CD1c-positive myeloid dendritic cell (primary cell): ENCODE measurements around the gene HDGFL1.

Experiments
- DNase-seq: peaks from one replicate; pipeline ENCODE4 v3.0.0-alpha.2; 2016; ENCODE audit errors: extremely low spot score

The HDGFL1 gene

DNA sequence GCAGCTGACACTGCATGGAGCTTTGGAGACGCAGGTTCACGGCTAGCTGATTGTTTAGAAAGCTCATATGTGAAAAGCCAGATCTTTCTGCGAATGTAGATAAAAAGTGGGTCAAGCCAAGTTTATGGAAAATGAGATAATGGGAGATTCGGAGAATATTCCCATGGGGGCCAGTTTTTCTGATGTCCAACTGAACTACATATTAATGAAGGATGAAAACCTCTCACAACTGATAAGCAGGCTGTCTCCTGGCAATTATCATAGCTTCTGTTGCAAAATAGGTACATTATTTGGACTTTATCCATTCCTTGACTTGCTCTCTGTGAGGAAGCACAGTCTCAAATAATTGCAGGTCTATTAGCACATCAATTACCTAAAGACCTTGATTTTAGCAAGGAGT is 21.1 kb downstream of the HDGFL1 start:
- DNase-seq: no peak

DNA sequence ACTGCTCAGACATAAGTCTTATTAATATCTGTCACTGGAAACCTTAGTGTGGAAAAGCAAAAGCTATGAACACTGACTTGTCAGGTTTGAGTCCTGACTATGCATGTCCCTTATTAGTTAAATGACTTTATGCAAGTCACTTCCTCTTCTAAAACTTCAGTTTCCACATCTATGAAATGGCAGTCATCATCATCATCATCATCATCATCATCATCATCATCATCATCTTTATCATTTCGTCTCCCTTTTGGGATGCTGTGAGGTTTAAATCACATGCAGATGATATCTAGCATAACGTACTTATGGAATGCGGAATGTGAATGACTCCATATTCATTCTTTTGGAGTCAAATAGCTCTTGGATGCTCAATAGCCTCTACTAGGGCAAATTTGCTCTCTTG is 24.5 kb downstream of the HDGFL1 start:
- no peak for DNase-seq

DNA sequence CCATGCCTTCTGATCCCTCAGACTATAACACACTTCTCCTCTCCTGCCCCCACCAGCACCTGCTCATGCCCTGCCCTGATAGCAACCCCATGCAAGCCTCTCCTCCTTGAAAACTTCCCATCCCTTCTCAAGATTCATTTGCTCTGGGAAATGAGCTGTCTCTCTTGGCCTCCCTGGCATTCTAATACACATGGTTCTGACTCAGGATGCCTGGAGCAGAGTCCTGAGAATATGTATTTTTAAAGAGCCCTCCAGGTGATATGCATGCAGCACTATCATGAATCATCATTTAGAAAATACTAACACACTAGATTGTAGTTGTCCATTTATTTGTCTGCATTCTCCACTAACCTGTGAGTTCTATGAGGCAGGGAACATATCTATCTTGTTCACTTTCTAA is 26.6 kb downstream of the HDGFL1 start:
- DNase-seq: no peak

DNA sequence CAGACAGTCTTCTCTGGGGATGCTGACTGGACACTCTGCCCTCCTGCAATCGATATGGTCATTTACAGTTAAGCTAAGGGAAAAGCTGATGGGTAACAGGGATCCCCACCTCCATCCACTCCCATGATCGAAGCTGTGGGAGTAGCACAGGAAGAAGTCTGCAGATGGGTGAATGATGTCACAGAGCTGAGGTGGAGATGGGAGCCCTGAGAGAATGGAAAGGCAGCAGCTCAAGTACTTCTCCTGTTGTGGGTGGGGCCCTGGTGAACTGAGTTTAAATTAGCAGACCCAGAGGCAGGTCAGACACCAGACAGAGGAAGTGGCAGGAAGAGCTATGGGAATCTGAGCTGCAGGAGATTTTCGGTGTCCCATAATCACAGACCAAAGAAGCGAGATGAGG is 29.0 kb downstream of the HDGFL1 start:
- no peak for DNase-seq

DNA sequence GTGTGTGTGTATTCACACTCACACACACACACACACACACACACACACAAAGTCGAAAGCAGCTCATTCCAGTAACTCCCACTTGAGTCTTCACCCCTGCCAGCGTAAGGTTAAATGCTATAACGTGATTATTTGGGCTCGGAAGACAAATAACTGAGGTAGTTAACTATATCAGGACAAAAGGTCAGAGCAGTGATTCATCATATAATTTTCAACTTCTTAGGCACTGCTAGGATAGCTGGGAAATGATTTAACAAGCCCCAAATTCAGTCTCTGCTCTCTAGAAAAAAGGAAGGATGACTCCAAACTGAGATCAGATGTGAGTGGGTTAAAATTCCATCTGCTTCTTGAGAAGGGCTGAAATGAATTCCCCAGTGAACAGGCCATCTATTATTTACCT is 30.7 kb downstream of the HDGFL1 start:
- no peak for DNase-seq

DNA sequence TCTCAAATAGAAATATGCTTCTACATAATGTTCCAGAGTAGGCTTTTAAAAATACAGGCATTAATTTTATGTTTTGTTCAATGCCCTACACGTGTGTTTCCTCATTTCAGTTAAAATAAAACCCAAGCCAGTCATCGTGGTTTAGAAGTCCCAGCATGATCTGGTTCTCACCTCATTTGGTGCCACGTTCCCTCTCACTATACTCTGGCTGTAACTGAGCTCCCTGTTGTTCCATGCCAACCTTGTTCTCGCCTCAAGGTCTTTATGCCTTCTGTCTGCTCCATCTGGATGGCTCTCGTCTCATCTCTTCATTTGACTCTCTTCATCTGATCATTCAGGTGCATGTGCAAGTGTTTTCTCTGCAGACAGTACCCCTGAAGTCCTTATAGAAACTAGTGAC is 32.6 kb downstream of the HDGFL1 start:
- DNase-seq: no peak

DNA sequence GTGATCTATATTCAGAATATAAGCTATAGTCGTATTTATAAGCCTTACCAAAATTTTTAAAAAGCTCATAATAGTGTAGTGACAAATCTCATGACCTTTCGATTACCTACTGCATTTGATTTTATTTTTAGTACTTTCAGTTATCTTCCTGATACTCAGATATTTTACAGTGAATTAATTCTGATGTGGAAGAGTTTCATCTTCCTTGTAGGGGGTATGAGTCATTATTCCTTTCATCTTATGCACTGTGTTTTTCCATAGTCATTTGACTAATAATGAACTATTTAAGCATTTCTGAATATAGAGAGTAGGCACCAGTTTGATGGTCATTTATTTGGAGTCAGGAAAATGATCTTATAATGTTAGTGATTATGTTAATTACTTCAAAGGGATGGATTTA is 36.4 kb downstream of the HDGFL1 start:
- no peak for DNase-seq

DNA sequence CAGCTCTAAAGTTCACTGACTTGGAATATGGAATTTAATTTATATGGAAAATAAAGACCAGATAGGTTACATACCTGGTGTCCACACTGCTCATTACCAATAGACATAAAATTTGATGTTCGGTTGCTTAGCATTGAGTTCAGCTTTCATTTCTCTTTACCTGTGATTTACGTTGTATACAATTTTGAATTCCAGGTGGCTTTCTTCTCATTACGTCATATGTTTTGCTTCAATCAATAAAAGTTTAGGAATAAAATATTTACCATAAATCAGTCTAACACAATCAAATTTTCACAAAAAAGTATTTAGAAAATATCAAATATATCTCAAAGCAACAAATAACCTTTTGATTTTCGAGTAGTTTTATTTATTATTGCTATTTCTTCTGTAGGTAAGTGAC is 40.8 kb downstream of the HDGFL1 start:
- DNase-seq: no peak

DNA sequence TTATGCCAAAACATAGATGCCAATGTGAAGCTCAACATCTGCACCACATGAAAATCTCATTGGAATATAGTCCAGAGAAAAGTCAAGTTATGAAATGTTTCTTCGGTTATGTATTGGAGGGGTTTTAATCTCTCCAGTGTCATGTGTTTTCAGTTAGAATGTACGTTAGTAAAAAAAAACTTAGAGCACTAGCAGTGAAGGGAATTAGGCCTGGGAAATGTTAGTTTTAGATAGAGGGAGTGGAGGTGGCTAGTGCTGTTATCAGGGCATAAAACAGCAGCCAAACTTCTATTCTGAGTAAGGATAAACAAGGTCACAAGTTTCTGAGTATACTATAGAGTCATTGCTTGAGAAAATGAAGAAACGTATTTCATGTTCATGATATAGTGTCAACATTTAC is 42.9 kb downstream of the HDGFL1 start:
- no peak for DNase-seq

DNA sequence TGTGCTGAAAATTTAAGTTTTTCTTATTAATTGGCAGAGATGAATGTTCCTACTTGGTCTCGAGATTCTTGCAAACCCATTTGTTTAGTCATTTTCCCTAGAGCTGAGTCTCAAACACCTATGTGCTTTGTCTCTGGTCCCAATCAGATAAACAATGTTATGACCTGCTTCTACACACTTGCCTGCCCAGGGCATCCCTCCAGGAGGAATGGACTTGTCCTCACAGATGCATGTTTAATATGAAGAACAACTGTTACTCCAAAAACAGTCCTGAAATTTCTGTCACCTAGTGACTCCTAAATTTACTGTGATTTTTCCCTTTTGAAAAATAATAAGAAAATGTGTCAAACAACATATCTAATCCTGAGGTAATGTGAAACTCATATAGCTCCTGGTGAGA is 43.7 kb downstream of the HDGFL1 start:
- no peak for DNase-seq

DNA sequence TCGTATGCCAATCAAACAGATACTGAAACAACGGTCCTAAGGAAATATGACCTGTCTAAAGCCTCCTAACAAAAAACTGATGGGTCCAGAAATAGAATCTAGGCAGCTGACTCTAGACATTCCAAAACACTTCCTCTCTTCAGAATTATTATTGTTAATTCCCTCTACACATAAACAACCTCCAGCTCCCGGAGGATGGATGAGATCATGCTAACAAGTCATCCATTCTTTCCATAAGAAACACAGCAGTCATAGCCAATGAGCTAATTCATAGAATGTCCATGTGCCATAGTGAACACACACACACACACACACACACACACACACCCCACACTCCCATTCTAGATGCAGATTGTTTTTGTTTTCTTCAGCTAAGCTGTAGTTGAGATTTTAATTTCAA is 44.3 kb downstream of the HDGFL1 start:
- DNase-seq: no peak

DNA sequence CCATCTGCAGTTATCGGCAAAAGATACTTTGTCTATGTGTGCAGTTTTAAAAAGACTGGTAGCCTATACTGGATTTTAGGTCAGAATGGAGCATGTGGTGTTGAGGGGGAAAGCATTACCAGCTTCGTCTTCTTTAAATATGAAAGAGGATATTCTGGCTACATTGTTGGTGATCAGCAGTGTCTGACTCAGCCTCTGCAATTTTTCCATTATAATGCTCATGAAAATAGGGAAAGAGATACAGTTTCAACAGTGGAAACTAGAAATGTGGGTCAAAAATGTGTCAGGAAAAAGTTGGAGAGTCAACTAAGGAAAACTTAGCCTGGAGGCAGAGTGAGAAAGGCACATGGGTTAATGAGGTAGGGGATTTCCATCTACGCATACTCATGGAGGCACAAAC is 45.2 kb downstream of the HDGFL1 start:
- DNase-seq: no peak

DNA sequence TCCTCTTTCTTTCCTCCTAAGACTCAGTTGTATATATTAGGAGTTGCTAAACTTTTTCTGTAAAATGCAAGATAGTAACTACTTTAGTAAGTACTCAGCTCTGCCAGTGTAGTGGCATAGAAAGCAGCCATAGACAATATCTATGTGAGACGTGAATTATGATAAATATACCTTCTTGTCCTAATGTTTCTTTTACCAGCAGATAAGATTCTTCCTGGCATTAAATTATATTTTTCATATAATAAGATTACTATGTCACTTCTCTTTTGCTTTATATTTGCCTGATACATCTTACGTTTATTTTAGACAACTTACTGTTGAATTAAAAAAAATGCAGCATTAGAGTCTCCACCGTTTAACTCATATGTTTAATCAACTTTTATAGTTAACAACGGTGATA is 51.7 kb downstream of the HDGFL1 start:
- no peak for DNase-seq
